Tibial nerve (tissue), 4 donors: Measurements from ENCODE around the gene LGR6.

Experiments
- EP300 ChIP-seq, 2 donors: sonication (generic); formaldehyde crosslinking; IDR thresholded peaks; one replicate each; pipeline ENCODE4 v1.6.1; 2017; ENCODE audit warnings: antibody characterized with exemption in 2 of 2, mild to moderate bottlenecking in 1 of 2
- POLR2A ChIP-seq, 2 donors: fragments of 450-650 bp; IDR thresholded peaks; one replicate each; pipeline ENCODE4 v1.6.1; 2017; ENCODE audit warnings: antibody characterized with exemption in 2 of 2, mild to moderate bottlenecking in 2 of 2, moderate library complexity in 2 of 2
- TF ChIP-seq, protein P1 (sequence below), 5 experiments: fragments of 200-600 bp in 3 of 5; fragments of 450-650 bp in 2 of 5; sonication (generic) in 3 of 5; IDR thresholded peaks; one replicate each; pipeline ENCODE4 v1.5.1; 2016 to 2019; ENCODE audit warnings: antibody characterized with exemption in 5 of 5, mild to moderate bottlenecking in 3 of 5, moderate library complexity in 2 of 5

DNA sequence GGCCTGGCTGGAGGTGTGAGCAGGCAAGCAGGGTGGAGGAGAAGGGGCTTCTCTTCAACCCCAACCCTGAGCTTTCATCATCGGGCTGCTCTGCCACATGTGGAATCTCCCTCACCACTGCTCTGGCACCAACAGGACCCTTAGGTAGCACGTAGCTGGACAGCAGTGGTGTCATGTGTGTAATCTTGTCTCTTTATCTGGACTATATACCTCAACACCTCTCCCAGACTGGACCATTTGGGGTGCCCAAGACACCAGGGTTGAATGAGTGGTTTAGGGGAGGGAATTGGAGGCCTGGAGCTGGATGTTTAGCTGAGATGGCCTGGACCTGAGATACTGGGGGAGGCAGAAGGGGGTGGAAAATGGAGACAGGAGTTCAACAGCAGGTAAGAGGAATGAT lies 85.2 kb downstream of the LGR6 start:
- TF ChIP-seq EP300 (IDR thresholded peaks at IDR 0.05) = no peak
- TF ChIP-seq, protein P1, sequence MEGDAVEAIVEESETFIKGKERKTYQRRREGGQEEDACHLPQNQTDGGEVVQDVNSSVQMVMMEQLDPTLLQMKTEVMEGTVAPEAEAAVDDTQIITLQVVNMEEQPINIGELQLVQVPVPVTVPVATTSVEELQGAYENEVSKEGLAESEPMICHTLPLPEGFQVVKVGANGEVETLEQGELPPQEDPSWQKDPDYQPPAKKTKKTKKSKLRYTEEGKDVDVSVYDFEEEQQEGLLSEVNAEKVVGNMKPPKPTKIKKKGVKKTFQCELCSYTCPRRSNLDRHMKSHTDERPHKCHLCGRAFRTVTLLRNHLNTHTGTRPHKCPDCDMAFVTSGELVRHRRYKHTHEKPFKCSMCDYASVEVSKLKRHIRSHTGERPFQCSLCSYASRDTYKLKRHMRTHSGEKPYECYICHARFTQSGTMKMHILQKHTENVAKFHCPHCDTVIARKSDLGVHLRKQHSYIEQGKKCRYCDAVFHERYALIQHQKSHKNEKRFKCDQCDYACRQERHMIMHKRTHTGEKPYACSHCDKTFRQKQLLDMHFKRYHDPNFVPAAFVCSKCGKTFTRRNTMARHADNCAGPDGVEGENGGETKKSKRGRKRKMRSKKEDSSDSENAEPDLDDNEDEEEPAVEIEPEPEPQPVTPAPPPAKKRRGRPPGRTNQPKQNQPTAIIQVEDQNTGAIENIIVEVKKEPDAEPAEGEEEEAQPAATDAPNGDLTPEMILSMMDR (IDR thresholded peaks at IDR 0.05) = no peak
- no peak for TF ChIP-seq POLR2A (IDR thresholded peaks at IDR 0.05)
